ENCODE results near the gene KCTD6. TPM values are rescaled to one million over a fixed set of nuclear protein-coding genes. Genes with fewer than 3 reads are reported as not detected.

KCTD6 gene
- total RNA-seq, 1 experiment from 2014 or later, result 9.9 TPM

- POLR2A ChIA-PET, result interaction anchor here (0.6 to 7.6 kb wide), 4 partner anchors 25 to 245 kb away, joined by 3 to 54 read pairs (median 4); no protein-coding TSS in a partner anchor
- H3K27ac Mint-ChIP-seq (ENCODE audit: low read depth, unreplicated experiment), result no peak overlapping the region
- H3K36me3 Mint-ChIP-seq (ENCODE audit: insufficient read depth, unreplicated experiment), result peaks cover 23% of the 10 kb centered on the region
- no TSS peak for BruUV-seq (replicated peaks)
- TF ChIP-seq CTCF (IDR thresholded peaks at IDR 0.05; ENCODE audit: unreplicated experiment), result no peak
- H3K4me1 Mint-ChIP-seq (ENCODE audit: insufficient read depth, unreplicated experiment), result peaks cover 28% of the 10 kb centered on the region
- H3K4me3 Mint-ChIP-seq (ENCODE audit: unreplicated experiment), result no peak overlapping the region
- no peaks in the 10 kb centered on the region for H3K27me3 Mint-ChIP-seq (ENCODE audit: insufficient read depth, unreplicated experiment)
- intact Hi-C loops (cut with micrococcal nuclease), result no loop called here
- no peak for DNase-seq (ENCODE audit: unreplicated experiment)
- CTCF ChIA-PET, result interaction anchor here (0.9 to 5.7 kb wide), 5 partner anchors 30 to 133 kb away, joined by 4 to 59 read pairs (median 4); no protein-coding TSS in a partner anchor
- H3K9me3 Mint-ChIP-seq (ENCODE audit: unreplicated experiment), result no peaks in the 10 kb centered on the region
These were observed 4.4 kb downstream of the KCTD6 start for GRCh38 chr3:58496206-58496857.

- intact Hi-C loops (cut with micrococcal nuclease), result no loop called here
- Mint-ChIP-seq H3K36me3 (ENCODE audit: insufficient read depth, unreplicated experiment) (peaks cover 26% of the 10 kb centered on the region), H3K4me3 (ENCODE audit: unreplicated experiment) (no peak overlapping the region), H3K4me1 (ENCODE audit: insufficient read depth, unreplicated experiment) (peaks cover 24% of the 10 kb centered on the region), H3K27ac (ENCODE audit: low read depth, unreplicated experiment) (no peak overlapping the region), H3K9me3 (ENCODE audit: unreplicated experiment) (no peaks in the 10 kb centered on the region), H3K27me3 (ENCODE audit: insufficient read depth, unreplicated experiment) (no peaks in the 10 kb centered on the region)
- CTCF ChIA-PET, result interaction anchor here (0.6 to 1.7 kb wide), 9 partner anchors 27 to 1360 kb away, joined by 3 to 5 read pairs (median 4); no protein-coding TSS in a partner anchor
- TF ChIP-seq CTCF (IDR thresholded peaks at IDR 0.05; ENCODE audit: unreplicated experiment), result no peak
- BruUV-seq (replicated peaks), result no TSS peak
- no peak for DNase-seq (ENCODE audit: unreplicated experiment)
- POLR2A ChIA-PET, result interaction anchor here (0.8 to 7.6 kb wide), 4 partner anchors 26 to 64 kb away, joined by 3 to 54 read pairs (median 4); no protein-coding TSS in a partner anchor
These were observed 5.2 kb downstream of the KCTD6 start for GRCh38 chr3:58497097-58497496.

- POLR2A ChIA-PET, result interaction anchor here (0.6 to 1.0 kb wide), 3 partner anchors 10 to 170 kb away, joined by 3 to 4 read pairs (median 3); no protein-coding TSS in a partner anchor
- intact Hi-C loops (cut with micrococcal nuclease), result no loop called here
- Mint-ChIP-seq H3K36me3 (ENCODE audit: insufficient read depth, unreplicated experiment) (peaks cover 44% of the 10 kb centered on the region), H3K9me3 (ENCODE audit: unreplicated experiment) (no peaks in the 10 kb centered on the region), H3K27ac (ENCODE audit: low read depth, unreplicated experiment) (no peak overlapping the region), H3K4me3 (ENCODE audit: unreplicated experiment) (no peak overlapping the region), H3K4me1 (ENCODE audit: insufficient read depth, unreplicated experiment) (no peaks in the 10 kb centered on the region), H3K27me3 (ENCODE audit: insufficient read depth, unreplicated experiment) (no peaks in the 10 kb centered on the region)
- no peak for TF ChIP-seq CTCF (IDR thresholded peaks at IDR 0.05; ENCODE audit: unreplicated experiment)
- CTCF ChIA-PET, result interaction anchor here (1.3 kb wide), 1 partner anchor 29 kb away, joined by 3 read pairs; no protein-coding TSS in a partner anchor
- DNase-seq (ENCODE audit: unreplicated experiment), result no peak
- BruUV-seq (replicated peaks), result no TSS peak
These were observed 11.0 kb downstream of the KCTD6 start for GRCh38 chr3:58502872-58503271.

- POLR2A ChIA-PET, result no interaction called here
- no peak for TF ChIP-seq CTCF (IDR thresholded peaks at IDR 0.05; ENCODE audit: unreplicated experiment)
- peaks cover 19% of the 10 kb centered on the region for H3K36me3 Mint-ChIP-seq (ENCODE audit: insufficient read depth, unreplicated experiment)
- CTCF ChIA-PET, result interaction anchor here (0.5 to 0.7 kb wide), 2 partner anchors 21 to 61 kb away, joined by 3 read pairs; no protein-coding TSS in a partner anchor
- H3K27ac Mint-ChIP-seq (ENCODE audit: low read depth, unreplicated experiment), result no peak overlapping the region
- no peak for DNase-seq (ENCODE audit: unreplicated experiment)
- no peaks in the 10 kb centered on the region for H3K27me3 Mint-ChIP-seq (ENCODE audit: insufficient read depth, unreplicated experiment)
- intact Hi-C loops (cut with micrococcal nuclease), result no loop called here
- H3K4me3 Mint-ChIP-seq (ENCODE audit: unreplicated experiment), result no peak overlapping the region
- BruUV-seq (replicated peaks), result no TSS peak
- H3K9me3 Mint-ChIP-seq (ENCODE audit: unreplicated experiment), result no peaks in the 10 kb centered on the region
- H3K4me1 Mint-ChIP-seq (ENCODE audit: insufficient read depth, unreplicated experiment), result no peaks in the 10 kb centered on the region
These were observed 15.6 kb downstream of the KCTD6 start for GRCh38 chr3:58507356-58508078.

All from MCF 10A (cell line).